Epidermal melanocyte (primary cell): ENCODE results near the gene EIF4G3.
"Not testable (repeated sequence)": the region's sequence is repeated elsewhere in the genome, so short reads cannot be mapped to it uniquely, and the experiment has no call there.

Source experiments
- DNase-seq: peaks from one replicate; pipeline ENCODE4 v3.0.0; 2011; ENCODE audit warnings: low spot score; ENCODE audit not compliant: insufficient read length

EIF4G3 gene

GRCh38 chr1:21106238-21106637 is 70.5 kb downstream of the EIF4G3 start:
- DNase-seq: no peak

DNA sequence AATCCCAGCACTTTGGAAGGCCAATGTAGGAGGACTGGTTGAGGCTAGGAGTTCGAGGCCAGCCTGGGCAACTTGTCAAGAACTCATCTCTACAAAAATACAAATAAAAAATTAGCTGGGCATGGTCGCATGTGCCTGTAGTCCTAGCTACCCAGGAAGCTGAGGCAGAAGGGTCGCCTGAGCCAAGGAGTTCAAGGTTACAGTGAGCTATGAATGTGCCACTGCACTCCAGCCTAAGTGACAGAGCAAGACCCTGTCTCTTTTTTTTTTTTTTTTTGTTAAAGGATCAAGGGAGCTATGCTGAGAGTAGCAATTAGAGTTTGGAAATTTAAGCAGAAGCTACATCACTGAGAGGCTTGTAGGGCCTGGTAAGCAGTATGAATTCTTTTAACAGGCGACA is 70.9 kb downstream of the EIF4G3 start:
- DNase-seq: no peak

- DNase-seq: no peak
These were observed 72.0 kb downstream of the EIF4G3 start for GRCh38 chr1:21104683-21105082.

- DNase-seq: no peak
These were observed 76.2 kb downstream of the EIF4G3 start for GRCh38 chr1:21100481-21100921.

DNA sequence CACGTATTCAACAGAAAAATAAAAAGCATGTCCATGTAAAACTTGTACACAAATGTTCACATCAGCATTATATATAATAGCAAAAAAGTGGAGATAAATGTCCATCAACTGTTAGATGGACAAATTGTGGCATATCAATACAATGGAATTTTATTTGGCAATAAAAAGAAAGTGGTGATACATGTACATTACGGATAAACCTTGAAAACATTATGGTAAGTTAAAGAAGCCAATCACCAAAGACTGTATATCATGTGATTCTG is 76.9 kb downstream of the EIF4G3 start:
- no peak for DNase-seq

- DNase-seq: no peak
These were observed 77.4 kb downstream of the EIF4G3 start for GRCh38 chr1:21099034-21099868.

DNA sequence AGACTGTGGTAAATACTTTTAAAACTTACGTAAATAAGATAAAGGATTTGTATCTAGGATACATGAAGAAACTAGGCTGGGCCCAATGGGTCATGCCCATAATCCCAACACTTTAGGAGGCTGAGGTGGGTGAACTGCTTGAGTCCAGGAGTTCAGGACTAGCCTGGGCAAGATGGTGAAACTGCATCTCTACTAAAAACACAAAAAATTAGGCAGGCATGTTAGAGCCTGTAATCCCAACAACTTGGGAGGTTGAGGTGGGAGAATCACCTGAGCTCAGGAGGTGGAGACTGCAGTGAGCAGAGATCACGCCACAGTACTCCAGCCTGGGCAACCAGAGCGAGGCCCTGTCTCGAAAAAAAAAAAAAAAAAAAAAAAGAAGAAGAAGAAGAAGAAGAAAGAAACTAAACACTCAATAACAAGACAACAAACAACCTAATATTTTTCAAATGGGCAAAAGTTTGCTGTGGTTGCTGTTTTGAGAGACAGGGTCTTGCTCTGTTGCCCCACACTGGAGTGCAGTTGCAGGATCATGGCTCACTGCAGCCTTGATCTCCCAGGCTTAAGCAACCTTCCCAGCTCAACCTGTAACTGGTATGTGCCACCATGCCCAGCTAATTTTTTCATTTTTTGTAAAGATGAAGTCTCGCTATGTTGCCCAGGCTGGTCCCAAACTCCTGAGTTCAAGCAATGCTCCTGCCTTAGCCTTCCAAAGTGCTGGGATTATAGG is 78.3 kb downstream of the EIF4G3 start:
- DNase-seq: no peak

DNA sequence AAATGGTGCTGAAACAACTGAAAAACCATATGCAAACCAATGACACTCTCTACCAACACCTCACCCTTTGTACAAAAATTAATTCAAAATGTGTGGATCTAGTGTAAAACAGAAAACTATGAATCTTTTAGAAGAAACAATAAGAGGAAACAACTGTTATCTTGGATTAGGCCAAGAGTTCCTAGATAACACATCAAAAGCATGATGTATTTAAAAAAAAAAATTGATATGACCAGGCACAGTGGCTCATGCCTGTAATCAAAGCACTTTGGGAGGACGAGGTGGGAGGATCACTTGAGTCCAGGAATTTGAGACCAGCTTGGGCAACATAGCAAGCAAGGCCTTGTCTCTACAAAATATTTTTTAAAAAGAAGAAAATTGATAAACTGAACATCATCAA is 79.0 kb downstream of the EIF4G3 start:
- no peak for DNase-seq

- DNase-seq: no peak
These were observed 80.7 kb downstream of the EIF4G3 start for GRCh38 chr1:21095976-21096375.

- DNase-seq: not testable (repeated sequence)
These were observed 82.4 kb downstream of the EIF4G3 start for GRCh38 chr1:21094282-21094681.

GRCh38 chr1:21093271-21093958 is 83.3 kb downstream of the EIF4G3 start:
- DNase-seq: not testable (repeated sequence)

- not testable (repeated sequence) for DNase-seq
These were observed 84.2 kb downstream of the EIF4G3 start for GRCh38 chr1:21092545-21092944.

GRCh38 chr1:21091053-21091690 is 85.5 kb downstream of the EIF4G3 start:
- DNase-seq: not testable (repeated sequence)

DNA sequence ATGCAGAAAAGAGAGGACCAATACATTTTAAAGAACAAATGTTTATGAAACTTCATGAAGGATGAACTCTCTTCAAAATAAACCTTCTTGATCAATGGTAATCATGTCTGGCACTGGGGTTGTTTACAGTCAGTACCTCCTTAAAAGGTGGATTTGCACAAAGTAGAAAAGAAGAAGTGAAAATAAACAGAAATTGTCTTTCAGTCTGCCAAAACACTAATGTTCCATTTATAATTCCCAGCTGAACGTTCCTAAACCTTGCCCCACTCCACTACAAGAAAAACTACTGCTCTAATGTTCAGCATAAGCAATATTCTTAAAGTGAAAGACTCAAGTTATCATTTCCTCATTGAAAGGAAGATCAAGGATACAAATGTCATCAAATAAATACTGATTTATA is 86.2 kb downstream of the EIF4G3 start:
- DNase-seq: no peak

DNA sequence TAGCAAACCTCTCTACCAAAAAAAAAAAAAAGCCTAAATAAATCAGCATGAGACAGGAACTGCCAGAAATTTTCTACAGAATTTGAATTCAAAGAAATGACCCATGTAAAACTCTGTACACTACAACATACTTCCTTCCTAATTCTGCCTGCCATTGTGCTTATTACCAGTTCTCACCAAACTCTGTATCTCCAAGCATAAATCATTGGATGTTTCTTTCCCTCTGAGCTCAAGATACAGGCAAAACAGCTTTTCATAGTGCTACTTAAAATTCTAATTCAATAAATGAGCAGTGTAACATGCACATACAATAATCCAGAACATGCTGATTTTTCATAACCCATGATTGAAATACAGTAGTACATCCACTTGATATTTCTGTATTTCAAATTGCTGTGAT is 87.0 kb downstream of the EIF4G3 start:
- DNase-seq: no peak

- no peak for DNase-seq
These were observed 87.4 kb downstream of the EIF4G3 start for GRCh38 chr1:21089299-21089698.

- DNase-seq: no peak
These were observed 92.4 kb downstream of the EIF4G3 start for GRCh38 chr1:21084111-21084810.

DNA sequence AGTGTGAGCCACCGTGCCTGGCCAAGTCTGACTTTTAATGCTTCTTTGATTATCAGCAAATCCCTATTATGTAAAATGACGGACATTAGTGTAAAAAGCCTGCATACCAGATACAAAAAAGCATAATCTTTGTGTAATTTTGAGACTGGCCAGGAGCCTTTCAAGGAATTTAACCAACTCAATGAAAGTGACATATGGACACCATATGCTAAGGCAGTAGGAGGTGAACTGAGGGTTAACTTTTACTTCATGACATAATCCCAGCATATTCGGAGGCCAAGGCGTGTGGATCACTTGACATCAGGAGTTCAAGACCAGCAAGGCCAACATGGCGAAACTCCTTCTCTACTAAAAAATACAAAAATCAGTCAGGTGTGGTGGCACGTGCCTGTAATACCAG is 94.6 kb downstream of the EIF4G3 start:
- DNase-seq: no peak

GRCh38 chr1:21077085-21077484 is 99.6 kb downstream of the EIF4G3 start:
- DNase-seq: no peak

GRCh38 chr1:21072721-21073120 is 104.0 kb downstream of the EIF4G3 start:
- DNase-seq: no peak

DNA sequence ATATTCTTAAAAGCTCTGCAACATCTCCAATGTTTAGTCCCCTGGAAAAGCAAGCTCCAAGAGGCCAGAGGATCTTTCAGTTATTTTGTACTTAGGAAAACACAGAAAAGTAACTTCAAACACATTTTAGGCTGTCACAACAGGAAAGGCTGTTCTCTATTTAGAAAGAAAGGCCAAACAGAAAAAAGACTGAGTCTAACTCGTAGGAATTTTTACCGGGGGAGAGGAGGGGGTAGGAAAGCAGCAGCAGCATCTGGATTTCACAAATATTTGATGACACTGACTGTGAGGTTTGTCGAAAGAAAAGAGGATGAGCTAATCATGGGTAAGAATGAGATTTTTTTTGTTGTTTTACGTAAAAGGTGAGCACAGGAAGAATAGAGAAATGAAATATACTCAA is 107.1 kb downstream of the EIF4G3 start:
- peak; percentile 37 for DNase-seq
